GM12891 (cell line): Measurements from ENCODE around the gene ERN2.

Source experiments
- DNase-seq: peaks from one replicate; pipeline ENCODE4 v3.0.0; 2011; ENCODE audit warnings: low spot score; ENCODE audit not compliant: insufficient read length
- FAIRE-seq: peaks from 2 replicates; lab custom pipeline; 2011; peaks lifted over from hg19 to GRCh38; lab: Jason Lieb, UNC
- PAX5 ChIP-seq: IDR thresholded peaks from 2 replicates; pipeline ENCODE4 v1.6.1; 2011; ENCODE audit warnings: low read length, moderate library complexity, mild to moderate bottlenecking; ENCODE audit not compliant: insufficient read depth, severe bottlenecking
- POLR2A ChIP-seq: IDR thresholded peaks from 2 replicates; pipeline ENCODE4 v1.6.1; 2011; ENCODE audit warnings: low read depth, low read length, control low read depth
- POLR2AphosphoS5 ChIP-seq: IDR thresholded peaks from 2 replicates; pipeline ENCODE4 v1.6.1; 2011; ENCODE audit warnings: low read depth, low read length, control low read depth
- POU2F2 ChIP-seq: IDR thresholded peaks from 2 replicates; pipeline ENCODE4 v1.6.1; 2011; ENCODE audit warnings: low read depth, mild to moderate bottlenecking, control low read depth, low read length, moderate library complexity
- SPI1 ChIP-seq: IDR thresholded peaks from 2 replicates; pipeline ENCODE4 v1.6.1; 2011; ENCODE audit warnings: low read depth, low read length, control low read depth
- TAF1 ChIP-seq: IDR thresholded peaks from 2 replicates; pipeline ENCODE4 v1.6.1; 2011; ENCODE audit warnings: low read depth, low read length, control low read depth

Gene ERN2

GRCh38 chr16:23716484-23716883 is 3.5 kb upstream of the ERN2 start:
- no peak for DNase-seq
- FAIRE-seq, result no peak
- TF ChIP-seq TAF1, result no peak
- TF ChIP-seq POLR2AphosphoS5, result no peak
- TF ChIP-seq POLR2A, result no peak
- TF ChIP-seq POU2F2, result no peak
- no peak for TF ChIP-seq SPI1

- no peak for FAIRE-seq
- DNase-seq, result no peak
- TF ChIP-seq POLR2A (no peak), SPI1 (no peak), POU2F2 (no peak), POLR2AphosphoS5 (no peak), TAF1 (no peak), PAX5 (no peak)
Observed at GRCh38 chr16:23711785-23712184, 1.2 kb downstream of the ERN2 start.

- FAIRE-seq (no peak), DNase-seq (no peak)
- TF ChIP-seq PAX5 (no peak), POLR2A (no peak), POU2F2 (no peak), SPI1 (no peak), POLR2AphosphoS5 (no peak), TAF1 (no peak)
Observed at GRCh38 chr16:23710504-23710903, 2.5 kb downstream of the ERN2 start.

GRCh38 chr16:23710008-23710407 is 3.0 kb downstream of the ERN2 start:
- DNase-seq (no peak), FAIRE-seq (no peak)
- TF ChIP-seq POLR2AphosphoS5, result no peak
- TF ChIP-seq TAF1, result no peak
- no peak for TF ChIP-seq POU2F2
- no peak for TF ChIP-seq POLR2A
- no peak for TF ChIP-seq PAX5
- no peak for TF ChIP-seq SPI1

- TF ChIP-seq POU2F2 (no peak), POLR2A (no peak)
- FAIRE-seq (no peak), DNase-seq (no peak)
Observed at GRCh38 chr16:23709536-23709935, 3.5 kb downstream of the ERN2 start.

- DNase-seq (no peak), FAIRE-seq (no peak)
- TF ChIP-seq POU2F2, result no peak
- no peak for TF ChIP-seq SPI1
- TF ChIP-seq TAF1, result no peak
- TF ChIP-seq POLR2A, result no peak
- no peak for TF ChIP-seq PAX5
- TF ChIP-seq POLR2AphosphoS5, result no peak
Observed at GRCh38 chr16:23706439-23706838, 6.6 kb downstream of the ERN2 start.

- no peak for FAIRE-seq
- DNase-seq, result no peak
- no peak for TF ChIP-seq TAF1
- no peak for TF ChIP-seq POLR2AphosphoS5
- TF ChIP-seq POLR2A, result no peak
- TF ChIP-seq PAX5, result no peak
- no peak for TF ChIP-seq SPI1
- no peak for TF ChIP-seq POU2F2
Observed at GRCh38 chr16:23705517-23705902, 7.5 kb downstream of the ERN2 start.

- no peak for FAIRE-seq
- no peak for DNase-seq
- TF ChIP-seq POLR2A (no peak), POU2F2 (no peak), SPI1 (no peak), TAF1 (no peak), PAX5 (no peak), POLR2AphosphoS5 (no peak)
Observed at GRCh38 chr16:23704772-23705516, 8.1 kb downstream of the ERN2 start.

- no peak for FAIRE-seq
- no peak for DNase-seq
- TF ChIP-seq PAX5 (no peak), SPI1 (no peak), POU2F2 (no peak), POLR2AphosphoS5 (no peak), TAF1 (no peak), POLR2A (no peak)
Observed at GRCh38 chr16:23702951-23703350, 10.1 kb downstream of the ERN2 start.

- no peak for DNase-seq
- no peak for FAIRE-seq
- TF ChIP-seq TAF1, result no peak
- no peak for TF ChIP-seq SPI1
- no peak for TF ChIP-seq POLR2AphosphoS5
- no peak for TF ChIP-seq POLR2A
- TF ChIP-seq PAX5, result no peak
- TF ChIP-seq POU2F2, result no peak
Observed at GRCh38 chr16:23701045-23701444, 12.0 kb downstream of the ERN2 start.
